Head of caudate nucleus (tissue), 42 donors: Measurements from ENCODE around the gene SIRT7.
A peak's percentile ranks its signal among the peaks of the same experiment; 100 is the strongest.

Experiments
- DNase-seq, 42 donors: peaks; one replicate each; pipeline versions ENCODE4 v3.0.0 to v3.0.0-alpha.2; 2020 to 2021; ENCODE audit warnings: mixed read lengths in 7 of 42
- intact Hi-C: fragments of 100-400 bp; cut with DNase I; formaldehyde crosslinking; loops from one replicate; pipeline ENCODE4 v1.15.0; 2022

SIRT7 gene

GRCh38 chr17:81917565-81918332 is at the start of gene SIRT7:
TSS of gene SIRT7 (minus strand) at chr17:81918176. CDS start at chr17:81918131, 45 bp downstream.
- intact Hi-C loops = no loop called here
- DNase-seq = peak in 41 of 42 donors; percentile 45 to 90 (median 76)

GRCh38 chr17:81967244-81967532 is 49.2 kb upstream of the SIRT7 start:
- DNase-seq = no peak
- intact Hi-C loops = no loop called here

GRCh38 chr17:81966343-81967243 is 48.6 kb upstream of the SIRT7 start:
- intact Hi-C loops = no loop called here
- peak in 38 of 42 donors; percentile 3 to 74 (median 44) for DNase-seq

- intact Hi-C loops = loop anchor here (5.0 kb wide), 1 partner anchor 58 kb away; the partner anchor contains the start of genes CENPX and LRRC45
- DNase-seq = no peak
Observed at GRCh38 chr17:81964081-81964849, 46.3 kb upstream of the SIRT7 start.

GRCh38 chr17:81962499-81963441 is 44.8 kb upstream of the SIRT7 start:
- intact Hi-C loops = loop anchor here (5.0 kb wide), 1 partner anchor 60 kb away; the partner anchor contains the start of genes CENPX and LRRC45
- no peak for DNase-seq

GRCh38 chr17:81961521-81962498 is 43.8 kb upstream of the SIRT7 start:
- DNase-seq = no peak
- intact Hi-C loops = loop anchor here (5.0 kb wide), 1 partner anchor 60 kb away; the partner anchor contains the start of genes CENPX and LRRC45

DNA sequence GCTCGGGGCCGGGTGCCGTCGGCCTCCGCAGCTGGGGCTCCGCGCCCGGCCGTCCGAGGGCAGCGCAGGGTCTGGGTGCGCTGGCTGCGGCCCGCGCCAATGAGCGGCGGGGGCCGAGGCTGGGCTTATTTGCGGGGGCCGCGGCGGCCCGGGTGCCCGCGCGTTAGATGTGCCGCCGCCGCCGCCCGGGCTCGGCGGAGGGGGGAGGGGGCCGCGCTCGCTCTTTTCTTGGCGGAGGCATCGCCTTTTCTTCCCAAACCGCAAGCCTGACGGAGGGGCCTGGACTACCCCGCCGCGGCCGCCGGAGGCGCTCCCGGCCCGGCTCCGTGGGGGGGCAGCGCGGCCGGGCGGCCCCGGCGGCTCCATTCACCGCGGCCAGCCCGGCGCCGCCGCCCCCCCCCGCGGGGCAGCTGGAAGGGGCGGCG is 43.1 kb upstream of the SIRT7 start, which contains the start of gene NOTUM:
NOTUM (minus strand) TSS at position 101 of the 425 bp plus-strand sequence. CDS start 278 bp downstream, outside the sequence.
- DNase-seq = peak in 1 of 42 donors; percentile 25
- intact Hi-C loops = loop anchor here (5.0 kb wide), 1 partner anchor 61 kb away; the partner anchor contains the start of genes CENPX and LRRC45

DNA sequence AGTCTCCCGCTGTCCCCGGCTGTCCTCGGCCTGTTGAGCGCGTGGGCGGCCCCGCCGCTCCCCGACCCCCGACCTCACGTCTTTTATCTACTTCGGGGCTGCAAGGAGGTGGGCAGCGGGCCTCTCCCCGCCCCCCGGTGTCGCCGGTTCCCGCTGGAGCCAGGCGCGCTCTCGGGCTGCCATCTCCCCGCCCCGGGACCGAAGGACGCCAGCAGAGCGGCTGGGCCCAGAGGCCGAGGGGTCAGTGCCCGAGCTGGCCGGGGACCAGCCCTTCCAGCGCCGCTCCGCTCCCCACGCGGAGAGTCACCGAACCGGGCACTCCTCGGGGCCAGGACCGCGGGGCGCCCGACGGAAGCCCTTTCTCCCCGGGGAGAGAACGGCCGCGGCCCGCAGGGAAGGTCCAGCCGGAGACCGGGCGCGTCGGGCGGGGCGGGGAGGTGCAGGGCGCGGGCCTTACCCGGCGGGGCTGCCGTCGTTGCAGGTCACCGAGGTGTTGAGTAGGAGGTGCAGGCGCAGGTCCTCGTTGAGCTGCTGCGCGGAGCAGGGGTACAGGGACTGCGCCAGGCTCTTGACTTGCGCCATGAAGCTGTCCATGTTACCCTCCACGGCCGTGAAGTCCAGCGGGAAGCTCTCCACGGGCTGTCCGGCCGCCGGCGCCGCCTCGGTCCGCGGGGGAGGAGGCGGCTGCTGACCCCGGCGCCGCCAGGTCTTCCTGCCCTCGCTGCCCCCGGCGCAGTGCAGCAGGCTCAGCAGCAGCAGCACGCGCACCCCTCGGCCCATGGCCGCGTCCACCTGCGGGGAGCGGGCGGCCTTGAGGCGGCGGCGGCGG is 42.4 kb upstream of the SIRT7 start:
- intact Hi-C loops = loop anchor here (5.0 kb wide), 1 partner anchor 62 kb away; the partner anchor contains the start of genes CENPX and LRRC45

GRCh38 chr17:81959362-81960129 is 41.6 kb upstream of the SIRT7 start:
- intact Hi-C loops = loop anchor here (5.0 to 10.0 kb wide), 2 partner anchors 63 to 195 kb away; partner anchors contain the start of genes CENPX and LRRC45
- peak in 41 of 42 donors; percentile 37 to 90 (median 78) for DNase-seq

More for the DNA sequence above, 42.4 kb upstream of the SIRT7 start:
- DNase-seq = no peak

DNA sequence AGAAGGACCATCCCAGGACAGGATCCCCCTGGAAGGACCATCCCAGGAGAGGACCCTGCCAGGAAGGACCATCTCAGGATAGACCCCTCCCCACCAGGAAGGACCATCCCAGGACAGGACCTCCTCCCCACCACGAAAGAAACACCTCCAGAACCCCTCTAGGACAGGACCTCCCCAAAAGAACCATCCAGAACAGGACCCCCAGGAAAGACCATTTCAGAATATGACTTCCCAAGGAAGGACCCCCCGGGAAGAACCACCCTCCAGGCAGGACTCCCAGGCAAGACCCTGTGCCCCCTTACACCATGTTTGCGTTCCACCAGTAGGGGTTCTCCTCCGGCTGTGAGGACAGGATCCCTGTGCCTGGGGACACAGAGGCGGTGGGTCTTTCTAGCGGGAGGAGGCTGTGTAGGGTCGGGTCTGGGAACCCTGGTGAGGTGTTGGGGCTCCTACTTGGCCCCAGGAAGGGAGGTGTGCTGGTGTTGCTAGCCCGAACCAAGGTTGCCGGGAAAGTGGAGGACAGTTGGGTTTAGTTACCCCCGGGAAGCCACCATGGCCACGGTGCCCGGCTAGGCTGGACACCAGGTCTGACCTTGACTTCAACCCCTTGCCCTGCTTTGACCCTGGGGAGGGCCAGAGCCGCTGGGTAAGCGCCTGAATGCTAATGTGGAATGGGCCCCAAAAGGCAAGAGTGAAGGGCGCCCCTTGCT is 40.8 kb upstream of the SIRT7 start:
- intact Hi-C loops = loop anchor here (10.0 kb wide), 1 partner anchor 196 kb away; no protein-coding TSS in a partner anchor
- DNase-seq = no peak

DNA sequence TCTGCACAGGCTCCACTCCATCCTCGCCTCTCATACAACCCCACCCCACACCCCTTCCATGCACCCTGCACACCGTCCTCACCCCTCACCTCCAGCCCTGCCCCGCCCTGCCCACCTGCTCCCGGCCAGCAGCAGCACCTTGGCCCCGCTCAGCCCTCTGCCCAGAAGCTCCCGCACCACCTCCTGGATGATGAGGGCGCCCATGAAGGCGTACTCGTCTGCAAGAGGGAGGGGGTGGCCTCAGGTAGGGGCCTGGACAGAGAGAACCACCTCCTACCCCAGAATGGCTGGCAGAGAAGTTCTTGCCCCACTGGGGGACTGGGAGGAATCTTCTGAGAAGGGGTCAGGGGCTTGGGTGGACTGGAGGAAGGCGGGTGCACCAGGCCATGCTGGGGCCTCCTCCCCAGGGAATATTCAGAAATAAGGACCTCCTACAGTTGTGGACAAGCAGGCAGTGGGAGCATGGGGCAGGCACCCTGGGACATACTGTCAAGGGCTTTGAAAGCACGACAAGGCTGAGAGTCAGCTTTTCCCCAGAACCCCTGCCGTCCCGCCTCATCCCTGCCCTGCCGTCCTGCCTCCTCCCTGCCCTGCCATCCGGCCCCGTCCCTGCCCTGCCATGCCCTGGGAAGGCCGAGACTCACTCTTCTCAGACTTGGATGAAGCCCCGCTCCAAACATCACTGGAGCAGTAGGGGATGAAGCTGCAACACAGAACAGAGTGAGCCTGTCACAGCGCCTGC is 39.9 kb upstream of the SIRT7 start:
- no peak for DNase-seq
- intact Hi-C loops = loop anchor here (10.0 kb wide), 1 partner anchor 197 kb away; no protein-coding TSS in a partner anchor

DNA sequence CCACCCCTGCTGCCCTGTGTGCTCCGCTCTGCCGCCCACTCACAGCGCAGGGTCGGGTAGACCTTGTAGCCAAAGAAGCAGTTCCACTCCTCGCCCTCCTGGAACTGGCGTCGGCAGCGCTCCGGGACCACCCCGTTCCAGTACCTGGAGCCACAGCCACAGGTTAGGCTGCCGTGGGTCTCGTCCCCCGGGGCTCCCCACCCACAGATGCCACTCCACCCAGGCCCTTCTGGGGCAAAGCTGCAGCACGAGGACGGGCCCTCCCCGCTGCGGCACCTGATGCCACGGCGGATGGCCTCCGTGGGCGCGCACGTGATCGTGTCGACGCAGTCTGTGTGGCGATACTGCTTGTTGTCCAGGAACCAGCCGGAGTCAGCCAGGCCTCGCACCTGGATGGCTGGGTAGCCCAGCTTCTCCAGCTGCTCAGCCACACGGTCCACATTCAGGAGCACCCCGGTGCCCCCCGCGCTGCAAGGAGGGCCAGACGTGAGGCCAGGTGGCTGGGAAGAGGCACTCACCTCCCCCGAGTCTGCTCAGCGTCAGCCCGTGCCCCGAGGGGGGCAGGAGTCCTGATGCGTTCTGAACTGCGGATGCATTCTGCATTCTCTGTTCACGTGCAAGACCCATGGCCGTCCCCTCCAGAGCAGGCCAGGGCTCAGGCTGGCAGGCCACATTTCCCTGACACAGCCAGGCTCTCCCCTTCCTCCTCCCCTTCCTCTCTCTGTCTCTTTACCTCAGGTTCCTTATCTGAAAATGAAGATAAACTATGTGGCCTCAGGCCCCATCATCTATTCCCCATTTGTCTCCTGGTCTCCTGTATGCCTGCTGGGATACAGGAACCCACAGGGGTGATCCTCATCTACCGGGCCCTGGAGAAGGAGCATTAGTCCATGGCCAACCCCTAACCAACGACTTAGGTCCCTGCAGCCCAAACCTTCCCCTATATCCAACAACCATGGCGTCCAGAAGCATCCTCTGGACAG is 38.9 kb upstream of the SIRT7 start:
- intact Hi-C loops = loop anchor here (10.0 kb wide), 1 partner anchor 198 kb away; no protein-coding TSS in a partner anchor
- DNase-seq = no peak
